HepG2 (cell line): ENCODE results near the gene PARVB. TPM values are rescaled to one million over a fixed set of nuclear protein-coding genes. Genes with fewer than 3 reads are reported as not detected.
A peak's percentile ranks its signal among the peaks of the same experiment; 100 is the strongest.

Experiments used
- ATAC-seq: fragments of 200-7000 bp; cut with Tn5 transposase; 3 replicates; pipeline ENCODE4 v1.9.1; 2020; ENCODE audit warnings: mild to moderate bottlenecking, moderate library complexity
- BruUV-seq: library from RNA; stranded (reverse); fragments of 400-500 nt; replicated peaks from 2 replicates; lab custom pipeline; 2021; lab: Mats Ljungman, UMichigan
- CTCF ChIA-PET: fragments of 300-600 bp; formaldehyde crosslinking; extraction: SDS; loops from one replicate; lab custom pipeline; 2021; ENCODE audit warnings: low total read pairs, inconsistent platforms, low intra/inter-chr PET ratio; lab: Yijun Ruan, JAX
- POLR2A ChIA-PET: fragments of 350-600 bp; sonication (Branson Sonifier 250); formaldehyde crosslinking; loops from one replicate; lab custom pipeline; 2020; ENCODE audit warnings: antibody characterized with exemption, inconsistent platforms; lab: Yijun Ruan, JAX
- DNase-seq: peaks from one replicate; pipeline ENCODE4 v3.0.0-alpha.2; 2015; ENCODE audit warnings: low spot score
- FAIRE-seq: peaks from 3 replicates; lab custom pipeline; 2011; peaks lifted over from hg19 to GRCh38; lab: Jason Lieb, UNC
- H2AFZ ChIP-seq: one replicate; pipeline ENCODE4 v1.6.1; 2011; ENCODE audit warnings: low read length, inconsistent platforms
- H3K27ac ChIP-seq: fragments of 300-600 bp; 3 replicates; pipeline ENCODE4 v1.8.0; 2011; ENCODE audit warnings: mixed run types, mild to moderate bottlenecking, mixed read lengths, low read length, inconsistent platforms; ENCODE audit not compliant: insufficient read depth; ENCODE audit errors: extremely low read length
- H3K27me3 ChIP-seq, 2 experiments: fragments of 200-600 bp in 1 of 2; 2 replicates in 1 of 2; 3 replicates in 1 of 2; pipeline versions ENCODE4 v1.6.0 to v1.8.0; 2011; ENCODE audit warnings: low read length in 2 of 2, mild to moderate bottlenecking in 2 of 2, moderate library complexity in 2 of 2, inconsistent platforms in 1 of 2; ENCODE audit not compliant: insufficient read depth in 2 of 2, control insufficient read depth in 1 of 2
- H3K36me3 ChIP-seq, 2 experiments: fragments of 200-600 bp in 1 of 2; replicated peaks in 1 of 2; 2 replicates in 1 of 2; 3 replicates in 1 of 2; pipeline versions ENCODE4 v1.5.1 to v1.8.0; 2011; ENCODE audit warnings: low read length in 2 of 2, inconsistent platforms in 1 of 2; ENCODE audit not compliant: insufficient read depth in 2 of 2, control insufficient read depth in 1 of 2
- H3K4me1 ChIP-seq: 2 replicates; pipeline ENCODE4 v1.5.1; 2012; ENCODE audit warnings: low read length, inconsistent platforms; ENCODE audit not compliant: insufficient read depth
- H3K4me2 ChIP-seq: 2 replicates; pipeline ENCODE4 v1.6.0; 2011; ENCODE audit warnings: low read depth, low read length, inconsistent platforms
- H3K4me3 ChIP-seq, 3 experiments: fragments of 200-600 bp in 1 of 3; sonication (generic), shearing (Covaris generic) in 1 of 3; replicated peaks in 1 of 3; 2 replicates each; pipeline ENCODE4 v1.5.1; 2011 to 2016; ENCODE audit warnings: low read length in 3 of 3, inconsistent platforms in 2 of 3, low read depth in 2 of 3, mild to moderate bottlenecking in 2 of 3, control low read depth in 1 of 3, mixed read lengths in 1 of 3; ENCODE audit not compliant: insufficient read depth in 1 of 3
- H3K79me2 ChIP-seq: one replicate; pipeline ENCODE4 v1.6.1; 2011; ENCODE audit warnings: low read length, inconsistent platforms; ENCODE audit not compliant: insufficient read depth
- H3K9ac ChIP-seq: 2 replicates; pipeline ENCODE4 v1.6.0; 2011; ENCODE audit warnings: mild to moderate bottlenecking, low read depth, low read length, inconsistent platforms; ENCODE audit not compliant: insufficient read depth
- H3K9me3 ChIP-seq: 2 replicates; pipeline ENCODE4 v1.5.1; 2012; ENCODE audit warnings: mild to moderate bottlenecking, low read length
- H4K20me1 ChIP-seq: 2 replicates; pipeline ENCODE4 v1.6.0; 2011; ENCODE audit warnings: inconsistent platforms, mild to moderate bottlenecking, low read length, moderate library complexity; ENCODE audit not compliant: insufficient read depth
- CBFB ChIP-seq: sonication (generic); formaldehyde crosslinking; IDR thresholded peaks from 2 replicates; pipeline ENCODE4 v1.4.0; 2020; ENCODE audit warnings: missing genetic modification reagents
- KMT2B ChIP-seq: IDR thresholded peaks from 2 replicates; pipeline ENCODE4 v1.6.1; 2016; ENCODE audit warnings: missing genetic modification reagents, missing compliant biosample characterization
- PCBP2 ChIP-seq: fragments of 200-400 bp; formaldehyde crosslinking; optimal IDR thresholded peaks from 2 replicates; pipeline ENCODE3; 2018; ENCODE audit warnings: low read length, low read depth; ENCODE audit not compliant: poor library complexity, severe bottlenecking
- ZNF331 ChIP-seq: sonication (generic); formaldehyde crosslinking; IDR thresholded peaks from 2 replicates; pipeline ENCODE4 v1.4.0; 2020; ENCODE audit warnings: missing genetic modification reagents
- ZNF772 ChIP-seq: sonication (generic); formaldehyde crosslinking; IDR thresholded peaks from 2 replicates; pipeline ENCODE4 v1.5.0; 2020; ENCODE audit warnings: mild to moderate bottlenecking, missing genetic modification reagents
- WGBS: methylation state at CpG from one replicate; pipeline ENCODE4 v1.1.6; 2017; ENCODE audit warnings: low lambda C conversion rate; 5-methylcytosine and 5-hydroxymethylcytosine counted together
- in situ Hi-C: cut with HindIII; loops from 2 replicates; pipeline ENCODE4 v1.10.0; 2017; ENCODE audit warnings: low pct_unique_long_range_greater_than_20kb; ENCODE audit not compliant: extremely low pct_ligation_motif_present
- intact Hi-C: fragments of 100-400 bp; cut with micrococcal nuclease; formaldehyde crosslinking; loops from one replicate; pipeline ENCODE4 v1.10.0; 2022; ENCODE audit not compliant: unreplicated experiment
- polyA plus RNA-seq, 8 experiments: library from polyadenylated mRNA; depleted of rRNA in 3 of 8; stranded (reverse) in 7 of 8; unstranded in 1 of 8; fragments of >200 nt; fragmentation: Illumina TruSeq in 4 of 8; extraction: Trizol in 4 of 8; gene quantifications; 2 replicates each; pipeline versions ENCODE4 v1.2.1 to v1.2.3, GENCODE V29; 2011 to 2016; ENCODE audit warnings: low read depth in 4 of 8, missing spikeins in 1 of 8, mixed read lengths in 1 of 8; ENCODE audit not compliant: insufficient read depth in 1 of 8
- total RNA-seq, 5 experiments: library from RNA; depleted of rRNA; stranded (reverse); fragments of >200 nt; fragmentation: Illumina TruSeq; extraction: Trizol; gene quantifications; 2 replicates each; pipeline ENCODE4 v1.2.3, GENCODE V29; 2016; ENCODE audit warnings: low read depth in 1 of 5

Gene PARVB
- total and polyA plus RNA-seq, 2 of the 13 experiments (the other 11 are each of a cell fraction or from before 2014, with no cell fraction given), result 0.11 to 0.15 TPM

DNA sequence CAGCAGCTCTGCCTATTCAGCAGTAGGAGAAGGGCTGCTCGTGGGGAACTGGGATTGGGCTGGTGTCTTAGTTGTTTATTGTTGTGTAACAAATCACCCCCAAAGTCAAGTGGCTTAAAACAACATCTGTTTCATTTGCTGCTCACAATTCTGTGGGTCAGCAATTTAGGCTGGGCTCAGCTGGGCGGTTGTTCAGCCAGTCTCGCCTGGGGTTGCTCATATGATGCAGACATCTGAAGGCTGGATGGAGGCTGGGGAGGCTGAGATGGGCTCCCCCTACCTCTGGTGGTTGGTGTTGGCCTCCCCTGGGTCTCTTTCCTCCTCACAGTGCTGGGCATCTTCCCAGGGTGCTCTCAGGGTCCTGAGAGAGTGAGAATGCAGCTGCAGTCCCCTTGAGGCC, 113.3 kb downstream of the PARVB start:
- H3K4me1 ChIP-seq, result no peaks in the 10 kb centered on the region
- in situ Hi-C loops, result no loop called here
- POLR2A ChIA-PET, result no interaction called here
- TF ChIP-seq PCBP2 (no peak), KMT2B (no peak), ZNF331 (CRISPR knock-in tag) (peak; percentile 99)
- TF ChIP-seq, all 625 proteins: peak for 1
- CTCF ChIA-PET, result no interaction called here
- Histone ChIP-seq H4K20me1 (no peaks in the 10 kb centered on the region), H3K9me3 (peaks cover 16% of the 10 kb centered on the region), H3K27me3 (no peaks in the 10 kb centered on the region), H2AFZ (no peak overlapping the region), H3K79me2 (no peaks in the 10 kb centered on the region), H3K36me3 (no peaks in the 10 kb centered on the region), H3K27ac (no peak overlapping the region), H3K9ac (no peak overlapping the region), H3K4me3 (no peak overlapping the region), H3K4me2 (no peak overlapping the region)
- DNase-seq (no peak), ATAC-seq (no peak), FAIRE-seq (no peak)
- BruUV-seq, result no TSS peak
- intact Hi-C loops, result no loop called here
- WGBS, result 67% methylated on average over 3 of the region's 3 CpGs

DNA sequence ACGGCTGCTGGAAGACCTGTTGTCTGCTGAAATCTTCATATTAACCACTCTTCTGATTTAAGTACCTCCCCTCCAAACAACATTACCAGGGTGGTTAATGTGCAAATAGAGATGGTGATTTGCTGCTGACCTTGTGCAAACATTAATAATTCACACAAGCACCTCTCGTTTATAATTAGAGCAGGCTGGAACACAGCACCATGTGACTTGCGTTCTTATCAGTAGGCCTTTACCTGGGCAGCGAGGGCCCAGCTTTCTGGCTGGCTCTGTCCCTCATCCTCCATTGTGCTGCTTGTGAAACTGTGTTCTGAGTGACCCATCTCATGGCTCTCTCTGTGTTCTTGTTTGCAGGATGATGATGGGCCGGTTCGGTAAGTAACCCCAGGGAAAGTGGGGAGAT, 115.7 kb downstream of the PARVB start:
- H4K20me1 ChIP-seq, result no peaks in the 10 kb centered on the region
- no peak overlapping the region for H3K27ac ChIP-seq
- H2AFZ ChIP-seq, result no peak overlapping the region
- 73% methylated on average over 4 of the region's 6 CpGs for WGBS
- 0 out of 5 replicates have a peak, but pooled peaks cover 0 to 2% of the 10 kb centered on the region in 2 experiments for H3K27me3 ChIP-seq
- DNase-seq, result no peak
- ATAC-seq, result no peak
- peaks cover 16% of the 10 kb centered on the region for H3K9me3 ChIP-seq
- intact Hi-C loops (no loop called here), in situ Hi-C loops (no loop called here)
- H3K9ac ChIP-seq, result no peak overlapping the region
- H3K36me3 ChIP-seq, result no peaks in the 10 kb centered on the region
- ChIA-PET POLR2A (no interaction called here), CTCF (no interaction called here)
- TF ChIP-seq CBFB (CRISPR knock-in tag), result no peak
- TF ChIP-seq ZNF772 (CRISPR knock-in tag), result no peak
- no peak overlapping the region for H3K4me2 ChIP-seq
- FAIRE-seq, result no peak
- no peaks in the 10 kb centered on the region for H3K4me1 ChIP-seq
- no TSS peak for BruUV-seq
- H3K79me2 ChIP-seq, result no peaks in the 10 kb centered on the region
- no peak overlapping the region for H3K4me3 ChIP-seq
